Measurements from ENCODE around the gene AQR.
"Not testable (repeated sequence)": the region's sequence is repeated elsewhere in the genome, so short reads cannot be mapped to it uniquely, and the experiment has no call there.

Gene AQR

GRCh38 chr15:34813446-34814190, 155.9 kb downstream of the AQR start:
- DNase-seq (ENCODE audit: low read depth in 2 of 2): no peak

- DNase-seq (ENCODE audit: low read depth in 2 of 2): not testable (repeated sequence)
Measured at GRCh38 chr15:34812868-34813365, 156.6 kb downstream of the AQR start.

GRCh38 chr15:34812369-34812768, 157.2 kb downstream of the AQR start:
- DNase-seq (ENCODE audit: low read depth in 2 of 2): no peak

GRCh38 chr15:34810443-34811129, 159.0 kb downstream of the AQR start:
- DNase-seq (ENCODE audit: low read depth in 2 of 2): no peak

- DNase-seq (ENCODE audit: low read depth in 2 of 2): no peak
Measured at GRCh38 chr15:34809186-34809585, 160.4 kb downstream of the AQR start.

GRCh38 chr15:34808016-34808415, 161.5 kb downstream of the AQR start:
- DNase-seq (ENCODE audit: low read depth in 2 of 2): no peak

- DNase-seq (ENCODE audit: low read depth in 2 of 2): not testable (repeated sequence)
Measured at GRCh38 chr15:34807241-34807640, 162.3 kb downstream of the AQR start.

GRCh38 chr15:34804776-34805175, 164.8 kb downstream of the AQR start:
- no peak for DNase-seq (ENCODE audit: low read depth in 2 of 2)

GRCh38 chr15:34804113-34804512, 165.4 kb downstream of the AQR start:
- no peak for DNase-seq (ENCODE audit: low read depth in 2 of 2)

- DNase-seq (ENCODE audit: low read depth in 2 of 2): no peak
Measured at GRCh38 chr15:34802803-34803750, 166.5 kb downstream of the AQR start.

- DNase-seq (ENCODE audit: low read depth in 2 of 2): no peak
Measured at GRCh38 chr15:34802371-34802770, 167.2 kb downstream of the AQR start.

Measured in stimulated activated CD8-positive, alpha-beta memory T cell treated with anti-CD3 and anti-CD28 coated beads, Interleukin-2, amount 100 ng/mL, for 48 hours (primary cell).